Glomerular endothelial cell (primary cell): ENCODE measurements around the gene DGAT2. TPM values are rescaled to one million over a fixed set of nuclear protein-coding genes. Genes with fewer than 3 reads are reported as not detected.
"Not testable (repeated sequence)": the region's sequence is repeated elsewhere in the genome, so short reads cannot be mapped to it uniquely, and the experiment has no call there.

Source experiments
- DNase-seq: peaks from one replicate; pipeline ENCODE4 v3.0.0-alpha.2; 2011; ENCODE audit warnings: low read depth, low spot score; ENCODE audit errors: extremely low read depth
- total RNA-seq: library from RNA; depleted of rRNA; stranded (reverse); fragments of >200 nt; gene quantifications from 2 replicates; pipeline ENCODE4 v1.2.3, GENCODE V29; 2015

The DGAT2 gene
- total RNA-seq, 1 donor from 2014 or later = 0.88 TPM

GRCh38 chr11:75748729-75749273 is 19.8 kb upstream of the DGAT2 start:
- DNase-seq = not testable (repeated sequence)

GRCh38 chr11:75754933-75755332 is 13.6 kb upstream of the DGAT2 start:
- DNase-seq = not testable (repeated sequence)

GRCh38 chr11:75757651-75758050 is 10.9 kb upstream of the DGAT2 start:
- DNase-seq = no peak

GRCh38 chr11:75759832-75760231 is 8.7 kb upstream of the DGAT2 start:
- no peak for DNase-seq

GRCh38 chr11:75760243-75760642 is 8.3 kb upstream of the DGAT2 start:
- DNase-seq = no peak

- no peak for DNase-seq
Observed at GRCh38 chr11:75760710-75761493, 7.7 kb upstream of the DGAT2 start.

- no peak for DNase-seq
Observed at GRCh38 chr11:75762158-75762557, 6.4 kb upstream of the DGAT2 start.

GRCh38 chr11:75762885-75763284 is 5.7 kb upstream of the DGAT2 start:
- DNase-seq = no peak

- DNase-seq = no peak
Observed at GRCh38 chr11:75763846-75764245, 4.7 kb upstream of the DGAT2 start.

GRCh38 chr11:75765116-75765515 is 3.5 kb upstream of the DGAT2 start:
- no peak for DNase-seq

GRCh38 chr11:75766443-75767227 is 1.9 kb upstream of the DGAT2 start:
- no peak for DNase-seq

- DNase-seq = no peak
Observed at GRCh38 chr11:75767228-75767572, 1.4 kb upstream of the DGAT2 start.

- DNase-seq = no peak
Observed at GRCh38 chr11:75767793-75768111, 826 bp upstream of the DGAT2 start.

GRCh38 chr11:75768909-75769771 is 562 bp downstream of the DGAT2 start:
- no peak for DNase-seq

GRCh38 chr11:75770102-75770501 is 1.5 kb downstream of the DGAT2 start:
- DNase-seq = no peak

- DNase-seq = no peak
Observed at GRCh38 chr11:75771646-75772410, 3.2 kb downstream of the DGAT2 start.

- DNase-seq = no peak
Observed at GRCh38 chr11:75773595-75774353, 5.2 kb downstream of the DGAT2 start.

GRCh38 chr11:75775056-75775455 is 6.5 kb downstream of the DGAT2 start:
- no peak for DNase-seq

- DNase-seq = no peak
Observed at GRCh38 chr11:75776546-75776945, 8.0 kb downstream of the DGAT2 start.
